Measurements from ENCODE around the gene C1S.
"Not testable (repeated sequence)": the region's sequence is repeated elsewhere in the genome, so short reads cannot be mapped to it uniquely, and the experiment has no call there.

Gene C1S

DNA sequence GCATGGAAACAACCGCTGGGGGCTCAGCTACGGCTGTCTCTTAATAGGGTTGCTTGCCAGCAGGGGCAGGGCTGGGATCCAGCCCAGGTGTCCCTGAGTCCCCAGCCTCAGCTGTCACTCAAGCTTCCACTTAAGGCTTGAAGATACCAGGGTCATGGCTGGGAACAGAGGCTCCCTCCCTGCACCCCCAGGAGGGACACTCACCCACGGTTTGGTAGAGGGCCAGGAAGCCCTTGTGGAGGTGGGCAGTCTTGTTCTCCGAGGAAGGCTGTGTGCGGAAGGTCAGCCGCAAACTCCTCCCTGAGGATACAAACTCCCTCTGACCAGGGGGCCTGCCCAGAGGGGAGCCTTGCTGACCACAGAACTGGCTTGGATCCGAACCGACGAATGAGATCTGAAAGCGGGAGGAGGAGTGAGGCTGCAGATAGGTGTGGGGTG is 41.2 kb downstream of the C1S start:
- Histone ChIP-seq H3K27ac (no peak overlapping the region), H3K36me3 (peaks cover 4 to 76% (median 45%) of the 10 kb centered on the region in 11 experiments; a peak in 21 of 22 replicates)

DNA sequence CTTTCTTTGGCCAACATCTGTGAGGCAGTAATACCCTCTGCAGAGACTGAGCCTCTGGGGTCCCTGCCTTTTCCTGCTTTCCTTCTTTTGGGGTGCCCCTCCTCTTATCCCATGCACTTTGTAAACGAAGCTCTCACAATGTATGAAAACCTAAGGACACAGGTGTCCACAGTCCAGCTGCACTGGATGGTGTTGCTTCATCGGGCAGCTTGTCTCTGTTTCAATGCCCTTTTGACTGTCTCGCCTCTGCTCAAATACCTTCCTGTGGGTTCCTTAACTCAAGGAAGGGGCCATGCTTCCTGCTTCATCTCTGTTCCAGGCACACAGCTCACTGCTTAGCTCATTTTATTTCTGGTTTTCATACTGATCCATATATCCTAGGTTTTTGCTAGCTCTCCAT is 42.1 kb downstream of the C1S start:
- Histone ChIP-seq H3K4me3 (no peak overlapping the region), H3K36me3 (peaks cover 4 to 76% (median 51%) of the 10 kb centered on the region in 11 experiments; a peak in 21 of 22 replicates), H3K27me3 (no peaks in the 10 kb centered on the region), H3K27ac (no peak overlapping the region), H3K9ac (no peak overlapping the region), H3K4me1 (peaks cover 0 to 28% (median 8%) of the 10 kb centered on the region in 10 experiments; a peak in 16 of 20 replicates), H3K4me2 (peak overlapping the region in 2 of 11 experiments; percentile 2 to 4; a peak in 1 of 22 replicates), H4K20me1 (peaks cover 0 to 16% (median 0%) of the 10 kb centered on the region in 11 experiments; a peak in 3 of 22 replicates), H3K9me3 (replicated peaks in 1 of 11) (peaks cover 14 to 26% (median 22%) of the 10 kb centered on the region in 11 experiments)
- no peak for TF ChIP-seq Cebpa-rat (IDR thresholded peaks at IDR 0.05)

More for the DNA sequence above, 41.2 kb downstream of the C1S start:
- peaks cover 0 to 16% (median 0%) of the 10 kb centered on the region in 11 experiments; a peak in 3 of 22 replicates for H4K20me1 ChIP-seq
- no peaks in the 10 kb centered on the region for H3K27me3 ChIP-seq
- TF ChIP-seq Cebpa-rat (IDR thresholded peaks at IDR 0.05): no peak
- no peak overlapping the region for H3K4me2 ChIP-seq
- peaks cover 0 to 19% (median 7%) of the 10 kb centered on the region in 10 experiments; a peak in 10 of 20 replicates for H3K4me1 ChIP-seq
- no peak overlapping the region for H3K4me3 ChIP-seq
- H3K9ac ChIP-seq: no peak overlapping the region
- peaks cover 11 to 20% (median 16%) of the 10 kb centered on the region in 11 experiments for H3K9me3 ChIP-seq (replicated peaks in 1 of 11)

DNA sequence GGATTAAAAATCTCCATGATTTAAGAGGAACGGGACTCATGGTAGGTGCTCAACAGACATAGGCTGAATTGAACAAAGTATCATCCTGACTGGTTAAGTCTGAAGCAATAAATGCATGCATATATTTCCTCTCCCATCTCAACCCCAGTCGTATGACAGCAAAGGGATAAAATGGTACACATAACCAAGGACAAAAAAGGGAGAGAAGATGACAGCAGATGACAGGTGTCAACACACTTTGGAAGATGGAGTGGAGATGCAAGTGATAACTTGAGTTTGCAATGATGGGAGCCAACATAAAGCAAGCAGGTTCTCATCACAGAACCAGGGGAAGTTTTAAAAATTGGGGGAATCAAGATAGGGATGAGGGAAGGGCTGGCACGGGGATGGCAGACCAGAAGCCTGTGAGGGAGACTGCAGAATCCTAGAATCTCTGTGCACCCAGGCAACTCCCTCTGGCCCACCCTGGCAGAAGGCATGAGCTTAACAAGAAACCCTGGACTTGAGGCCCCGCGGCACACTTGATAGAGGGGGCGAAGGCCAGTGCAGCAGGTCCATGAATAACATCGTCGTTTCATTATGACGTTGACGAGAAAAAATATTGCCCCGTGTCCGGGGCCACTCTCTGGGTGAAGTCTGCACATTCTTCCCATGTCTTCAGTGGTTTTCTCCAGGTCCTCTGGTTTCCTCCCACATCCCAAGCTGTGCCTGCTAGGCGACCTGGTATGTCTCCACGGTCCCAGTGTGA is 43.5 kb downstream of the C1S start:
- peaks cover 4 to 69% (median 42%) of the 10 kb centered on the region in 11 experiments; a peak in 21 of 22 replicates for H3K36me3 ChIP-seq
- H3K9ac ChIP-seq: no peak overlapping the region
- peaks cover 8 to 31% (median 18%) of the 10 kb centered on the region in 10 experiments for H3K4me1 ChIP-seq
- peaks cover 14 to 26% (median 22%) of the 10 kb centered on the region in 11 experiments for H3K9me3 ChIP-seq (replicated peaks in 1 of 11)
- H3K4me3 ChIP-seq: no peak overlapping the region
- H3K27ac ChIP-seq: no peak overlapping the region
- no peak for TF ChIP-seq Cebpa-rat (IDR thresholded peaks at IDR 0.05)
- H3K27me3 ChIP-seq: no peaks in the 10 kb centered on the region
- no peak overlapping the region for H3K4me2 ChIP-seq
- peaks cover 0 to 16% (median 0%) of the 10 kb centered on the region in 11 experiments; a peak in 3 of 22 replicates for H4K20me1 ChIP-seq

DNA sequence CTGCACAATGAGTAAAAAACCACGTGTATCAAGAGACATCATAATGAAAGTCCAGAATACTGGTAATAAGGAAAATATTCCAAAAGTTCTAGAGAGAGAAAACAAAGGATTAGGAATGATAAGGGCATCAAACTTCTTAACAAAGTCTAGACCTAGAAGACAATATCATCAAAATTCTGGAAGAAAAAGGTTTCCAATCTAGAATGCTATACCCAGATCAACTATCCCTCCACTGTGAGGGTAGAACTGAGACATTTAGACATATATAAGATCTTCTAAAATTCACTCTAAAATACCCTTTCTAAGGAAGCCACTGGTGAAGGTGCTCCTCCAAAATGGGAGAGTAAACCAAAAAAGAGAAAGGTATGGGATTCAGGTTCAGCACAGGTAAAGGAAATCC is 45.6 kb downstream of the C1S start:
- no peak overlapping the region for H3K27ac ChIP-seq
- no peaks in the 10 kb centered on the region for H3K27me3 ChIP-seq
- no peak overlapping the region for H3K4me2 ChIP-seq
- no peak overlapping the region for H3K4me3 ChIP-seq
- no peak for TF ChIP-seq Cebpa-rat (IDR thresholded peaks at IDR 0.05)
- no peak overlapping the region for H3K9ac ChIP-seq
- peaks cover 18 to 39% (median 23%) of the 10 kb centered on the region in 10 experiments for H3K4me1 ChIP-seq
- H3K9me3 ChIP-seq (replicated peaks in 1 of 11): peaks cover 14 to 26% (median 22%) of the 10 kb centered on the region in 11 experiments
- H4K20me1 ChIP-seq: peaks cover 0 to 11% (median 0%) of the 10 kb centered on the region in 11 experiments; a peak in 3 of 22 replicates
- peaks cover 4 to 56% (median 33%) of the 10 kb centered on the region in 11 experiments; a peak in 20 of 22 replicates for H3K36me3 ChIP-seq

DNA sequence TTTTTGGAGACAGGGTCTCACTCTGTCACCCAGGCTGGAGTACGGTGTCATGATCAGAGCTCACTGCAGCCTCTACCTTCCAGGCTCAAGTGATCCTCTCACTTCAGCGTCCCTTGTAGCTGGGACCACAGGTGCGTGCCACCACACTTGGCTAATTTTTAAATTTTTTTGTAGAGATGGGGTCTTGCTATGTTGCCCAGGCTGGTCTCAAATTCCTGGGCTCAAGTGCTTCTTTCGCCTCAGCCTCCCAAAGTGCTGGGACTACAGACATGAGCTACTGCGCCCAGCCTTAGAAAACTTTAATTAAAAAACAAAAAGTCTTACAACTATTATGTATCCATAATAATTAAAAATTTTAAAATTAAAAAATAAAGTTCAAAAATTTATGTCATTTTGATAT is 46.7 kb downstream of the C1S start:
- H3K27ac ChIP-seq, H3K27me3 ChIP-seq, H4K20me1 ChIP-seq: not testable (repeated sequence)
- H3K36me3 ChIP-seq: peaks cover 4 to 46% (median 28%) of the 10 kb centered on the region in 11 experiments; a peak in 20 of 22 replicates
- peak overlapping the region in 2 of 11 experiments; percentile 13 to 89; a peak in 2 of 22 replicates for H3K9ac ChIP-seq
- peaks cover 18 to 42% (median 23%) of the 10 kb centered on the region in 10 experiments for H3K4me1 ChIP-seq
- H3K4me2 ChIP-seq: peak overlapping the region in 6 of 11 experiments; percentile 9 to 94 (median 92); a peak in 8 of 22 replicates
- H3K4me3 ChIP-seq: peak overlapping the region in 3 of 10 experiments; percentile 74 to 77 (median 76); a peak in 2 of 20 replicates
- peaks cover 14 to 26% (median 22%) of the 10 kb centered on the region in 11 experiments for H3K9me3 ChIP-seq (replicated peaks in 1 of 11)

DNA sequence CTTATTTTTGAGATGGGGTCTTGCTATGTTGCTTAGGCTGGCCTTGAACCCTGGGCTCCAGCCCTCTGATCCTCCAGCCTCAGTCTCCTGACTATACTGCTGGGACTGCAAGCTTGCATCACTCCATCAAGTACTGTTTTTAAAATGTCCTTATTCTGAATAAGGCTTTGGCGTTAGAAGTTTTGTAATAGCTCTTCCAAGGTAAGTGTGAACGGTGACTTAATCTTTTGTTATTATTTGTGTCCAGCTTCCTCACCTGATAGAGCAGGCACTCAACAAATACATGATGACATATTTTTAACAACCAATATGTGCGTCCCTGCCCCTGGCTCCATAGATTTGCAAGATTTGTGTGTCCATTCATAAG is 47.1 kb downstream of the C1S start:
- Histone ChIP-seq H3K27ac (peak overlapping the region; percentile 89 to 99 (median 95); a peak in 19 of 22 replicates), H3K4me1 (peaks cover 18 to 42% (median 21%) of the 10 kb centered on the region in 10 experiments)
- no peak for TF ChIP-seq Cebpa-rat (IDR thresholded peaks at IDR 0.05)

DNA sequence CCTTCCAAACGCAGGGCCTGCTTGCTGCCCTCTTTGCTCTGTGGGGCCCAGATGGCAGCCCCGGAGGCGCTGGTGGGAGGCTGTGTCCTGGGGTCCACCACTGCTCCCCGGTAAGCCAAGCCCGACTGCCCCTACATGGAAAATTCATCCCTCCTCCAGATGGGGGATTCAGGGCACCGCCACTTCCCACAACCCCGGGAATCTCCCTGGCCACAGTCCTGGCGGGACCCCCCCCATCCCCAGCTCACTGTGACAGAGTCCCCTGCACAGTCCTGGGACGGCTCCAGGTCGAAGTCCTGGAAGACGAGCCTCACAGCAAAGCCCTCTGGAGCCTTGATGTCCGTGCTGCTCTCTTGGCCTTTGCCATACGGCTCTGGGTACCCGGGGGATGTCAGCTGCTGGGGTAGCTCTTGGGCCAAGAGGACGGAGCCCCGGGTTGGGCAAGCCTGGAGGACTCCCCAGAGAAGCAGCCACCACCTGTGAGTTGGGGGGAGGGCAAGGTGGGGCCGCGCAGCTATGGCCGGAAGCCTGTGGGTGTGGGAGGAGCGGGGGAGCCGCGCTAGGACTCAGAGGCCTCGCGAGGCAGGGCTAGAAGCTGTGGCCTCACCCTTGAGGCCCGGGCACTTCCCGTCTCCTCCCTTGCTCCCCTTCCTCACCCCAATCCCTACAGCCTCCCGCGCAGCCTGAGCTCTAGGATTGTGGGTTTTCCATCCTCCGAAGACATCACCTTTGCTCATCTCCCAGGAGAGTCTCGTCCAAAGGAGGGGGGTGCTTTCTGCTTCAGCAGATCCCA is 47.7 kb downstream of the C1S start:
- H4K20me1 ChIP-seq: peaks cover 0 to 4% (median 0%) of the 10 kb centered on the region in 11 experiments; a peak in 3 of 22 replicates
- H3K27ac ChIP-seq: peak overlapping the region; percentile 89 to 99 (median 95)
- H3K4me2 ChIP-seq: peak overlapping the region; percentile 91 to 98 (median 96)
- H3K9me3 ChIP-seq (replicated peaks in 1 of 11): peaks cover 14 to 26% (median 22%) of the 10 kb centered on the region in 11 experiments
- peaks cover 17 to 44% (median 20%) of the 10 kb centered on the region in 10 experiments for H3K4me1 ChIP-seq
- peaks cover 4 to 40% (median 28%) of the 10 kb centered on the region in 11 experiments; a peak in 20 of 22 replicates for H3K36me3 ChIP-seq
- peak overlapping the region; percentile 86 to 95 (median 89) for H3K9ac ChIP-seq
- H3K4me3 ChIP-seq: peak overlapping the region; percentile 59 to 77 (median 68)
- H3K27me3 ChIP-seq: no peaks in the 10 kb centered on the region
- no peak for TF ChIP-seq Cebpa-rat (IDR thresholded peaks at IDR 0.05)

More for the DNA sequence above, 47.1 kb downstream of the C1S start:
- peaks cover 14 to 26% (median 22%) of the 10 kb centered on the region in 11 experiments for H3K9me3 ChIP-seq (replicated peaks in 1 of 11)
- H3K27me3 ChIP-seq: no peaks in the 10 kb centered on the region
- peaks cover 0 to 5% (median 0%) of the 10 kb centered on the region in 11 experiments; a peak in 3 of 22 replicates for H4K20me1 ChIP-seq
- H3K4me3 ChIP-seq: peak overlapping the region; percentile 59 to 77 (median 68)
- peaks cover 4 to 42% (median 28%) of the 10 kb centered on the region in 11 experiments; a peak in 20 of 22 replicates for H3K36me3 ChIP-seq
- peak overlapping the region; percentile 91 to 98 (median 96) for H3K4me2 ChIP-seq
- peak overlapping the region; percentile 86 to 95 (median 89) for H3K9ac ChIP-seq

DNA sequence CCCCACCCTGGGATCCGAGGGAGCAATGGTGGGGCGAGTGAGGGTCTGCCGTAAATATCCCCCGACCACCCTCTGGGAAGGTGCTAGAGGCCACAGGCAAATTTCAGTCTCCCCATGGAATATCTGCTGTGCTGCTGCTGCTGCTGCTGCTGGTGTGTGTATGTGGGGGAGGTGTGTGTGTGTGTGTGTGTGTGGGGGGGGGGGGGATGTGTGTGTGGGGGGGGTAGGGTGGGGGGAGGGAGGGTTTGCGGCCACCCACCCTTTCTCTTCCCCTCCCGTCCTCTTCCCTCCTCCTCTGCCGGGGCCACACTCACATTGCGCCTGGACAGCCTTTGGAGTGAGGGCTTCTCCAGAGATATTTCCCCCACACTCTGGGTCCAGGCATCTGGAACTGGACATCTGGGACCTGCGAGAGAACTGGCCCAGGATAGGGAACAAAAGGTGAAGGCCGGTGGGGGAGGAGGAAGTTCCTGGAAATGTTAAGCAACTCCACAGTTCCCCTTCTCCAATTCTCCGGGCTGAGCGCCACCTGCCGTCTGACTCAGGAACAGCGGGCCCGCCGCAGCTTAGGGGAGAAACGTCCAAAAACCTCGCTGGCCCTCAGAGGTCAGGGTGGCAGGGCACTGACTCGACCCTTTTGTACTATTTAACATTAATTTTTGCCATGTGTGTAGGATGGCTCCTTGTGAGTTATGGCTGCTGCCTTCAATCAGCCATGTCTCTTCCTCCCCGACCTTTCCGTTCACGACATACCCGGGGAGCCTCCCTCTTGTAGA is 48.5 kb downstream of the C1S start, which contains the start of gene C1RL:
Gene C1RL (minus strand): TSS at position 419 of the 776 bp plus-strand sequence. CDS start 34 bp downstream, at position 385.
- peak; percentile 62 to 90 (median 82); a peak in 19 of 22 replicates for TF ChIP-seq Cebpa-rat (IDR thresholded peaks at IDR 0.05)
- Histone ChIP-seq H3K4me2 (peak within 1 kb of the TSS; percentile 91 to 98 (median 96)), H3K36me3 (peaks cover 4 to 32% (median 23%) of the 10 kb centered on the region in 11 experiments; a peak in 20 of 22 replicates), H3K9ac (peak within 1 kb of the TSS; percentile 86 to 95 (median 89)), H3K9me3 (replicated peaks in 1 of 11) (peaks cover 14 to 26% (median 22%) of the 10 kb centered on the region in 11 experiments), H3K4me1 (peaks cover 17 to 41% (median 21%) of the 10 kb centered on the region in 10 experiments), H3K27ac (peak within 1 kb of the TSS; percentile 89 to 99 (median 95)), H3K4me3 (peak within 1 kb of the TSS; percentile 59 to 77 (median 68)), H4K20me1 (peaks cover 0 to 11% (median 0%) of the 10 kb centered on the region in 11 experiments; a peak in 1 of 22 replicates), H3K27me3 (no peaks in the 10 kb centered on the region)

Data from BLaER1 treated with 17β-estradiol and CSF1 and Interleukin-3, amounts not matched to agents 10 nM and 100 nM (cell line).